Activated CD8-positive, alpha-beta memory T cell treated with anti-CD3 and anti-CD28 coated beads, Interleukin-2, amount 50 U/mL, for 24 hours (primary cell): ENCODE results near the gene SIGLEC8.
"Not testable (repeated sequence)": the region's sequence is repeated elsewhere in the genome, so short reads cannot be mapped to it uniquely, and the experiment has no call there.

Experiments used
- DNase-seq: peaks from one replicate; pipeline ENCODE4 v3.0.0-alpha.2; 2020; ENCODE audit errors: extremely low read depth

SIGLEC8 gene

GRCh38 chr19:51458051-51458645 is at the start of gene SIGLEC8:
Gene SIGLEC8, minus strand, starts transcription at chr19:51458454. Its CDS starts 67 bp downstream, at chr19:51458387.
- no peak for DNase-seq

GRCh38 chr19:51507640-51508058 is 49.4 kb upstream of the SIGLEC8 start:
- no peak for DNase-seq

DNA sequence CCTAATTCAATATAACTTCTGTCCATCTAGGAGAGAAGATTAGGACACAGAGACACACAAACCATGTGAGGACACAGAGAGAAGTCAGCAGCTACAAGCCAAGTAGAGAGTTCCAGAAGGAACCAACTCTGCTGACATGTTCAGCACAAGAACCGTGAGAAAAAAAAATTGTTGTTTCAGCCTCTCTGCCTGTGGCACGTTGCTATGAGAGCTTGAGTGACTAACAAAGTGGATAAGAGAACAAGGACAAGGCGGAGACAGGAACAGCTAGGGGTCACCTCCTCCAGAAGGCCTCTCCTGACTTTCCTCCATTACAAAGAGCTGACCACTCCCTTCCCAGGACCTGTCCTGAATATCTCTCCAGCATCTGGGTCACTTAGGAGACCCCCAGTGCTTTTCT is 48.9 kb upstream of the SIGLEC8 start:
- no peak for DNase-seq

DNA sequence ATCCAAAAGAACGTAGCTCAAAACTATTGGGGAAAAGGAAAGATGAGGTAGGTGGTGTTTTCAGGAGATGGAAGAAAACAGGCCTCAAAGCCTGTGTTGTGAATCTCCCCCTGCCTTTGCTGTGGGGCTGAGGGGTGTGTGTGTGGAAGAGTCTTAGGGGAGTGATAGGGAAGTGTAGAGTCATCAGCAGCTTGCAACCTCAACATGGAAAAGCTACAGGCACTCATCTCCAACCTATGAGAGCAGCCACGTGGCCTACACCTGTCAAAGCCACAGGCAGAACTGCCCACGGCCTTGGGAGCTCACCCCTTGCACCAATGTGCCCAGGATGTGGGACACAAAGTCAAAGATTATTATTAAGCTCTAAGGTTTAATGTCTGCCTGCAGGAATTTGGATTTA is 47.6 kb upstream of the SIGLEC8 start:
- DNase-seq, result no peak

DNA sequence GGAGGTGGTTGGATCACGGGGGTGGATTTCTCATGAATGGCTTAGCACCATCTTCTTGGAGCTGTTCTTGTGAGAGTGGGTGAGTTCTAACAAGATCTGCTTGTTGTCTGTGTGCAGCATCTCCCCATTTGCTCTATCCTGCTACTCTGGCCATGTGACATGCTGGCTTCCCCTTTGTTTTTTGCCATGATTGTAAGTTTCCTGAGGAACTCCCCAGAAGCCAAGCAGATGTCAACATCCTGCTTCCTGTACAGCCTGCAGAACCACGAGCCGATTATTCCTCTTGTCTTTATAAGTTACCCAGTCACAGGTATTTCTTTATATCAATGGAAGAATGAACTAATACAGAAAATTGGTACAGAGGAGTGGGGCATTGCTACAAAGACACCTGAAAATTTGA is 45.6 kb upstream of the SIGLEC8 start:
- no peak for DNase-seq

DNA sequence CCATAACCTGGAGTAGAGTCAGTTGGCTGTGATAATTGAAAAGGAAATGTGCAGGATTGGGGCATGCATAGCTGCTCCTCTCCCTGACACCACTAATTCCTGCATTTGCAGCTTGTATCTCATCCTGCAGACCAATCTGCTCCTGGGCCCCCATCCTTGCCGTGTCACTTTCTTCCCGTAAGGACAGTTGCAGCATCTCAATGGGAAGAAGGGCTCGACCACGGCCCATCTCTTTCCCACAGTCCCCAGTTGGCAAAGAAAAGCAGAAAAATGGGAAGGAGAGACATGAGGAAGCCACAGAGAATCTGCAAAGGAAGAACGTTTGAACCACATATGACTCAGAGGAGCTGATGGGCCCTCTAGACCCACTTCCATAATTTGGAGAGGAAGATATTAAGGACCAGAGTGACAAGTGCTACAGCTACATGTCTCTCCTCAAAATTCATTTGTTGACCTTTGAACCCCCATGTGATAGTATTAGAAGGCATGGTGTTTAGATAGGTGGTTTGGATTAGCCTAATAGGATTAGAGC is 45.1 kb upstream of the SIGLEC8 start:
- no peak for DNase-seq

GRCh38 chr19:51501594-51502263 is 43.5 kb upstream of the SIGLEC8 start, which contains the start of gene SIGLEC12:
Gene SIGLEC12, minus strand, starts transcription at chr19:51501800. Its CDS starts 67 bp downstream, at chr19:51501733.
- no peak for DNase-seq

DNA sequence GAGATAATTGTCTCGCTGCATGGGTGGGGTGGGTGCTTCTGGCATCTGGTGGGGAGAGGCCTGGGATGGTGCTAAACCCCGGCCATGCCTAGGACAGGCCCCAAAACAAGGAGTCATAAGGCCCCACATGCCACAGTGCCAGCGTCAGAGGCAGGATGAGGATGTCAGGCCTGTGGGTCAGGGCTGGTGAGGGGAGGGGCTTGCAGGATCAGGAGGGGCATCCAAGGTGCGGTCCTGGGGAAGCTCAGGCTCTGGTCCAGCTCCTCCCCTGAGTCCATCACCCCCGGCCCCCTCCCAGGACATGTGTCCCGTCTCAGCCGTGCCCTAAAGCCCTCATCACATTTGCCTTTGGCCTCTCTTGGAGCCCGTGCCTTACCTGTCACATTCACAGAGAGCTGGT is 42.7 kb upstream of the SIGLEC8 start:
- not testable (repeated sequence) for DNase-seq

DNA sequence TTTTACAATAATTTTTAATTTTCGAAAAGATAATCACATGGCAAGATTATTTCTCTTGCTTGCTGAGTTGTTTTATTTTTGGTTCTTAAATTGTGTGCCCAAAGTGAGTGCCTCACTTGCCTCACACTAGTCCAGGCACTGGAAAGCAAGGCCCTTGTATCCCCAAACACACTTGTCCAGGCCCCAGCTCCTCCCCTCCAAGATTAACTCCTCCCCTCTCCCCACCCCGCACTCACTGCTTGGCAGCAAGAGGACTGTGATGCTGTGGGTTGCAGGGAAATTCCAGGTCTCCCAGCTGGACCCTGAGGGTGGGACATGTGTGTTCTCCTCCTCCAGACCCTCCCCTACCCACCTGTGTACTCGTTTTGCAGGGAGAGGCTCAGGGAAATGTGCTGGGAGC is 39.4 kb upstream of the SIGLEC8 start:
- DNase-seq, result no peak

GRCh38 chr19:51493776-51494175 is 35.5 kb upstream of the SIGLEC8 start:
- DNase-seq, result no peak

GRCh38 chr19:51491586-51491985 is 33.3 kb upstream of the SIGLEC8 start:
- no peak for DNase-seq

DNA sequence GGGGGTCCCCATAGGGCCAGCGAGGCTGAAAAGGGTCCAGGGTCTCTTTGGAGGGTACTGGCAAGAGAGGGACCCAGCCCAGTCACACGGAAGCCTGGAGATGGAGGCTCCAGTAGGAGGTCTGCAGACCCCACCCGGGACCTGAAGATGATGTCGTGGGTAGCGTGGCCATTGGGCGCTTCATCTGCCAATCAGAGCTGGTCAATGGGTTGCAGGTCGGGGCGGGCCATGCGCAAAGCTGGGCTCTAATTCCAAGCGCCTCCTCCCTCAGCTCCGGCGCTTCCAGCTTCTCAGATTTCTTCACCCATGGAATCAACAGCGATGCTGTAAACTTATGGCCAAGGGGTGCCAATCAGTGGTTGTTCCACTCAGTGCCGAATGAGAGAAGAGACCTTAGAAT is 32.4 kb upstream of the SIGLEC8 start:
- DNase-seq, result no peak

- no peak for DNase-seq
These were observed 30.9 kb upstream of the SIGLEC8 start for GRCh38 chr19:51489113-51489512.

DNA sequence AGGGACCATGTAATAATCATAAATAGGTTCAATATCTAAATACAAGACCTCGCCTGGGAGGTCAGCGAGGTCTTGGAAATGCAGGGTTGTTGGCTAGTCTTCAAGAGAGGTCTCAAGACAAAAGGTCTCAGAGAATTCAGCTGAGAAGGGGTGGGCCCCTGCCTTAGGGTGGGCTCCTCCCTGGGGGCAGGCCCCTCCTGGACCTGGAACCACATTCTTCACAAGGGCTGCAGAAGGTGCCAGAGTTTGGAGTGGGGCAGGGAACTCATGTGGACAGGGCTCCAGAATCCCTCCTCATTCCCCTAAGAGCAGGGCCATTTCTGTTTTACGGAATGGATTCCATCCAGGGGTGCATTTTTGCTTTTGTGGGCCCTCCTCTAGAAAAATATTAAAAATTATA is 30.2 kb upstream of the SIGLEC8 start:
- no peak for DNase-seq

- DNase-seq, result no peak
These were observed 27.9 kb upstream of the SIGLEC8 start for GRCh38 chr19:51485960-51486660.

DNA sequence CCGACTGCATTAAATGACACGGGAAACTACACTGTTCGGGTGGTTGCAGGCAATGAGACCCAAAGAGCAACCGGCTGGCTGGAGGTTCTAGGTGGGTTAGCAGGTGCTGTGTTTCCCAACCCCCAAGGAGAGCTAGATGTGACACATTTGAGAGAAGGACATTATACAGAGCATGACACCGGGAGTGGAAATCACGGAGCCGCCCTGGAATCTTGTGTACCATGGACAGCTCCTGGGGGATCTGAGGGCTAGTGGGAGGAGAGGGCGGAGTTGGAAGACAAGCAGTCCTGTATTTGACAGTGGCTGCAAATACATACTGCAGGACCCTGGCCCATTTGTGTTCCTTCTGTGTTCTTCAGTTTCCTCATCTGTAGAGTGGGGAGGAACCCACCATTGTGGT is 22.3 kb upstream of the SIGLEC8 start:
- DNase-seq, result no peak

DNA sequence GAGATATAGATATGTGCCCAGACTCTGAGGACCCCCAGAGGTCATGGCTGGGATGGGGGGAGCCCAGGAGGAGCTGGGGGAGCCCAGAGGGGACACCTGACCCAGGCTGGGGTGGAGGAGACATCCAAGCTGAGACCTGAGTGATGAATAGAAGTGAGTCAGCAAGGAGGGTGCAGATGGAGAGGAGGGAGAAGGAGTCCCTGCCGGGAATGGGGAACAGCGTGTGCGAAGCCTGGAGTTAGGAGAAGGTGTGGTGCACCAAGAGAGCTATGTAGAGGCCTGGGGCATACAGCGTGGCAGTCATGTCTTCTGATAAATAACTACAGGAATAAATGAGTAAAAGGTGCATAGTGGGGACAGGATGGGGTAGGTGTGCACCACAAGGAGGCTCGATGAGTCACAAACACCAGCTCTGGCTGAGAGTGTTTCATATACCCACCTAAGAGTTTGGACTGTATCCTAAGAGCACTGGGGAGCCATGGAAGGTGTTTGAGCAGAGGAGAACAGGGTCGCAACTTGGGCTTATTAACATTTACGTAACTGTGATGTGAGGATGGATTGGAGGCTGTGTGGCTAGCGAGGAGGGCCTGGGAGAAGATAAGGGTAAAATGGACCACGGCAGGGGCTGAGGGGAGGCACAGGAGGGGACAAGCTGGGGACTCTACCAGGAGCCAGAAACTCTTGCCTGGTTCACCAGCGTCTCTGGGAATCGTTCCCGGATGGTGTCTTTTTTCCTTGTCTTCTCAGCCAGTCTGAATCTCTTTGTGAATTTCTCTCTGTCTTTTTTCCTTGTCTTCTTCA is 21.5 kb upstream of the SIGLEC8 start:
- no peak for DNase-seq

DNA sequence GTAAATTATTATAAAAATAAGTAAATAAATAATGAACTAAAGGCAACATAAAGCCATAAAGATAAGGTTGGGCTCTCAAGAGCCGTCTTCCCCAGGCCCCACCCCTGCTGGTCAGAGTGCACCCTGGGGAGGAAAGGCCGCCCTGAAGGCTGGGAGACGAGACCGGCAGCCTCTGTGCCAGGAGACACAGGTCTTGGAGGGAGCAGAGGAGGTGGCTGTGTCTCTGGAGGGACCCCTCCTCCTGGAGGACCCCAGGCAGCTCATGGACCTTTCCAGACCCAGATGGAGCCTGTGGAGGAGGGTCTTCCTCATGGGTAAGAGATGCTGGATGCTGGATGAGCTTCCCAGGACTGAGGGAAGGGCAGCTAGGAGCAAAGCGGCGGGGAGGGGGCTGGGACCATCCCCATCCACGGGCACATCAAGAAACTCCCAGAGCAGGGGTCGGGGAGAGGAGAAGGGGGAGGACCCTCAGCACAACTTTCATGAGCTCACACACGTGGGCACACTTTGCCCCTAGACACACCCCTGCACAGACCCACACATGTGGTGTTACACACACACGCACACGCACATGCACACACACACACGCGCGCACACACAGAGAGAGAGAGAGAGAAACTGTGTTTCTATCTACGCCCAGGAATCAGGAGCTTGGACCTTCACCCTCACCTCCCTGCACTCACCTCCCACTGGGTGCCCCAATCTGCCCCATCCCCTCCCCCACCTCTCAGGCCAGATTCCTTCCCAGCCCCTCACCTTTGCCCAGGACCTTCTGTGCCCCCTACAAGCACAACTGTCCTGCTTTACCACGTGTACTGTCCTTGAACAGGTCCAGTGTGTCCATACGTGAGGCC is 20.4 kb upstream of the SIGLEC8 start, which contains the start of gene CEACAM18:
Gene CEACAM18 (plus strand): TSS at position 159 of the 854 bp plus-strand sequence.
- no peak for DNase-seq

DNA sequence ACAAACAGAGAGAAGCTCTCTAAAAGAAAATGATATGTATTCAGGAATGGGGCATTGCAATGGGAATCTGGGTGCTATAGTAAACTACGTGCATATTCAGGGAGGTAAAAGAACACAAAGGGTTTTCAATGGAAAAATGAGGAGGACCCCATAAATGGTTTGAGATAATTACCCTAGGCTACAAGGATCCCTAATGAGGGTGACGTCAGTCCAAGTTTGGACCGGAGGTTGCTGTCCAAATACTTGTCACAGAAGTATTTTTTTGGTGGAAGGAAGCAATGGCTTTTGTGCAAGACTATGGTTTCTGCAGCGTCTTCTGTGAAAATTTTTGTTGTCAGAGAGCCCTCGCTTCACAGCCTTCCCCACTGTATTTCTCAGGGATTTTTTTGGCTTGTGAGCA is 19.1 kb upstream of the SIGLEC8 start:
- DNase-seq, result no peak

- no peak for DNase-seq
These were observed 17.9 kb upstream of the SIGLEC8 start for GRCh38 chr19:51476164-51476563.
